GM06990 (cell line): ENCODE measurements around the gene UGP2.

Experiments
- DNase-seq: peaks from one replicate; pipeline ENCODE4 v3.0.0-alpha.2; 2011; ENCODE audit not compliant: insufficient read length; ENCODE audit errors: extremely low read depth
- H3K27me3 ChIP-seq: replicated peaks from 2 replicates; pipeline ENCODE4 v1.6.0; 2011; ENCODE audit warnings: low read length; ENCODE audit not compliant: control insufficient read depth, insufficient read depth
- H3K36me3 ChIP-seq: 2 replicates; pipeline ENCODE4 v1.5.1; 2011; ENCODE audit warnings: low read length; ENCODE audit not compliant: control insufficient read depth, insufficient read depth
- H3K4me3 ChIP-seq: replicated peaks from 2 replicates; pipeline ENCODE4 v1.5.1; 2011; ENCODE audit warnings: low read depth, mild to moderate bottlenecking, control low read depth, low read length
- TF ChIP-seq, protein P1 (sequence below): IDR thresholded peaks from 2 replicates; pipeline ENCODE4 v1.5.1; 2011; ENCODE audit warnings: low read length, control low read depth, mild to moderate bottlenecking, inconsistent platforms; ENCODE audit not compliant: insufficient read depth, poor library complexity, severe bottlenecking

UGP2 gene

GRCh38 chr2:63879876-63880433, 38.3 kb downstream of the UGP2 start:
- Histone ChIP-seq H3K36me3 (no peaks in the 10 kb centered on the region; the same call in 1 of the 2 replicates), H3K4me3 (no peak overlapping the region), H3K27me3 (no peaks in the 10 kb centered on the region)
- DNase-seq = no peak
- TF ChIP-seq, protein P1, sequence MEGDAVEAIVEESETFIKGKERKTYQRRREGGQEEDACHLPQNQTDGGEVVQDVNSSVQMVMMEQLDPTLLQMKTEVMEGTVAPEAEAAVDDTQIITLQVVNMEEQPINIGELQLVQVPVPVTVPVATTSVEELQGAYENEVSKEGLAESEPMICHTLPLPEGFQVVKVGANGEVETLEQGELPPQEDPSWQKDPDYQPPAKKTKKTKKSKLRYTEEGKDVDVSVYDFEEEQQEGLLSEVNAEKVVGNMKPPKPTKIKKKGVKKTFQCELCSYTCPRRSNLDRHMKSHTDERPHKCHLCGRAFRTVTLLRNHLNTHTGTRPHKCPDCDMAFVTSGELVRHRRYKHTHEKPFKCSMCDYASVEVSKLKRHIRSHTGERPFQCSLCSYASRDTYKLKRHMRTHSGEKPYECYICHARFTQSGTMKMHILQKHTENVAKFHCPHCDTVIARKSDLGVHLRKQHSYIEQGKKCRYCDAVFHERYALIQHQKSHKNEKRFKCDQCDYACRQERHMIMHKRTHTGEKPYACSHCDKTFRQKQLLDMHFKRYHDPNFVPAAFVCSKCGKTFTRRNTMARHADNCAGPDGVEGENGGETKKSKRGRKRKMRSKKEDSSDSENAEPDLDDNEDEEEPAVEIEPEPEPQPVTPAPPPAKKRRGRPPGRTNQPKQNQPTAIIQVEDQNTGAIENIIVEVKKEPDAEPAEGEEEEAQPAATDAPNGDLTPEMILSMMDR = no peak

- H3K4me3 ChIP-seq = no peak overlapping the region
- DNase-seq = no peak
- no peaks in the 10 kb centered on the region; the same call in 1 of the 2 replicates for H3K36me3 ChIP-seq
- no peaks in the 10 kb centered on the region for H3K27me3 ChIP-seq
- TF ChIP-seq, protein P1 = no peak
Measured at GRCh38 chr2:63880625-63881024, 38.9 kb downstream of the UGP2 start.

- DNase-seq = no peak
- Histone ChIP-seq H3K27me3 (no peaks in the 10 kb centered on the region), H3K36me3 (no peaks in the 10 kb centered on the region; the same call in 1 of the 2 replicates), H3K4me3 (no peak overlapping the region)
- TF ChIP-seq, protein P1 = no peak
Measured at GRCh38 chr2:63881205-63881604, 39.5 kb downstream of the UGP2 start.

DNA sequence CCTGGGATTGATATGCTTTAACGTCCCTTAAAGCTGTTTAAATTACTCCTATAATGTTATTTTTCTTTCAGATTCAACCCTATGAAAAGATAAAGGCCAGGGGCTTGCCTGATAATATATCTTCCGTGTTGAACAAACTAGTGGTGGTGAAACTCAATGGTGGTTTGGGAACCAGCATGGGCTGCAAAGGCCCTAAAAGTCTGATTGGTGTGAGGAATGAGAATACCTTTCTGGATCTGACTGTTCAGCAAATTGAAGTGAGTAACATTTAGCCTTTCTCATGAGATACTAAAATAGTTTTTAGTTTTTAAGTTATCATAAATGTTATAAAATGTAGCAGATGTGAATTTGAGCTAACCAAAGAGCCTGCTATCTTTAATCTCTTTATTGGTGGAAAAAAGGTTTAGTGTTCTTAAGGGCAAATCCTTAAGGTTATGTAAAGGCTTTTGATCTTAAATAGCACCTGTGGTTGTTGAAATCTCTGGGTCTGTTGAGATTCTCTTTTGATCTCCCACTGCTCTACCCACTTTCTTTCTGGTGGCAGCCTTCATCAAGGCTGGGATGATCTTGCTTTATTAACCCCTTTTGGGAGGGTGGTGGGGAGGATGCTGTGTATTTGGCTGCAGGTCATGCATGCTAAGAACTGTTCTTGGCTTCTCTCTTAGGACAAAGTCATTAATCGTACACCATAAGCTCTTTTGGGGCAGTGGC, 40.9 kb downstream of the UGP2 start:
- TF ChIP-seq, protein P1 = no peak
- H3K36me3 ChIP-seq = peaks cover 4% of the 10 kb centered on the region
- H3K4me3 ChIP-seq = no peak overlapping the region
- no peak for DNase-seq
- no peaks in the 10 kb centered on the region for H3K27me3 ChIP-seq

- Histone ChIP-seq H3K4me3 (no peak overlapping the region), H3K27me3 (no peaks in the 10 kb centered on the region), H3K36me3 (peaks cover 9% of the 10 kb centered on the region)
- TF ChIP-seq, protein P1 = no peak
- DNase-seq = no peak
Measured at GRCh38 chr2:63886445-63886844, 44.7 kb downstream of the UGP2 start.
